AG09309 (cell line): ENCODE measurements around the gene DOK7.

ENCODE experiments used
- DNase-seq: peaks from one replicate; pipeline ENCODE4 v3.0.0-alpha.2; 2010; ENCODE audit warnings: low read depth
- H3K4me3 ChIP-seq: 2 replicates; pipeline ENCODE4 v1.5.1; 2011; ENCODE audit warnings: mild to moderate bottlenecking, low read depth, low read length, moderate library complexity; ENCODE audit not compliant: control insufficient read depth
- CTCF ChIP-seq: IDR thresholded peaks from 2 replicates; pipeline ENCODE4 v1.5.1; 2011; ENCODE audit warnings: mild to moderate bottlenecking, low read depth, low read length, inconsistent platforms; ENCODE audit not compliant: insufficient read depth, control insufficient read depth; ENCODE audit errors: missing control alignments

The DOK7 gene

DNA sequence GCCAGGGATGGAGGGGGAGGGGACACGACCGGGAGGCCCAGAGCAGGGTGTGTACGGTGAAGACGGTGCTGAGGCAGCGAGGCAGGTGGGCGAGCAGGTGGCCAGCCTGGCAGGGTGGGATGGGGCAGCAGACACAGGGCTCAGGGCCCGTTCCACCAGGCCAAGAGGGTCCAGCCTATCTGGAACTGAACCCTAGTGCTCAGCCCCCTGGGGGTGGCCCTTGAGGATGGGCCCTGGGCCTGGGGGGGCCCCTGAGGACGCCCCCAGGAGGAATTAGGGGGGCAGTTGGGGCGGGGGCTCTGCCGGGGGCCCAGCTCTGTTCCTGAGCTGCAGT lies 24.3 kb upstream of the DOK7 start:
- DNase-seq = no peak
- no peak for TF ChIP-seq CTCF
- H3K4me3 ChIP-seq = no peak overlapping the region

GRCh38 chr4:3439391-3439790 lies 23.7 kb upstream of the DOK7 start:
- no peak overlapping the region for H3K4me3 ChIP-seq
- TF ChIP-seq CTCF = no peak
- DNase-seq = no peak

- no peak for DNase-seq
- TF ChIP-seq CTCF = no peak
- H3K4me3 ChIP-seq = no peak overlapping the region
These were observed 23.1 kb upstream of the DOK7 start for GRCh38 chr4:3440011-3440410.

- no peak for DNase-seq
- no peak for TF ChIP-seq CTCF
These were observed 22.1 kb upstream of the DOK7 start for GRCh38 chr4:3440979-3441500.

DNA sequence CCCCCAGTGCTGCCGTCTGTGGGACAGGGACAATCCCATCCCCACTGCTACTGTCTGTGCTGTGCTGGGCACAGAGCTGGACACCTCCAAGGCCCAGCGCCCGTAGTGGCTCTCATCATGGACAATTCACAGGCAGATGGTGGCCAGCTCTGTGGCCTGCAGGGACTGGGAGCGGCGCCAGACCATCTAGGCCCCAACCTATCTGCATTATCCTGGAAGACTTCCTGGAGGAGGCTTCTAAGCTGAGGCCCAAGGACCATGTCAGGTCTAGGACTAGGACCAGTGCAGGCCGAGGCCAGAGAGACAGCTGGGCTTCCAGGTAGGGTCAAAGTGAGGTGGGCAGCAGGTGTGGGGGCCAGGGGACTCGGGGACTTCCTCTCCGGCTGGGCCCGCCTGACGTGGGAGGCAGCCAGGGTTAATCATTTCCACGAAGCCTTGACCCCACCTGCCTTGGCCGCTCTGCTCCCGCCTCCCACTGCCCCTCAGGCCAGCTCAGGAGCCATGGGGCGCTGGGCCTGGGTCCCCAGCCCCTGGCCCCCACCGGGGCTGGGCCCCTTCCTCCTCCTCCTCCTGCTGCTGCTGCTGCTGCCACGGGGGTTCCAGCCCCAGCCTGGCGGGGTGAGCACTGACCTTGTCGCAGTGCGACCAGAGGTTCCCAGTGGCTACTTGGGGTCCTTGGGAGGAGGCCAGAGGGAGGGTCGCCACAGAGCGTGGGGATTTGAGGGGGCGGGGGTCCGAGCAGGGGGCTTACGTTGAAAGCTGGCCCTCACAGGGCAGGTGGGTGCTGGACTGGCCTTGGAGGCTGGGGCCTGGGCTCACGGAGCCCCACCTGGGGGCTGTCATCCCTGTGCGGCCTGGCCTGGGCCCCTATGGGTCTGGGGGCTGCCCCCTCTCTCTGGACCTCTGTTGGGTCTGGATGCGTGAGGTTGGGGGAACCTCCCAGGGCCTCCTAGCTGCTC lies 21.3 kb upstream of the DOK7 start, which contains the start of gene HGFAC:
Gene HGFAC (plus strand): TSS at position 468 of the 959 bp plus-strand sequence. CDS start 34 bp downstream, at position 502.
- DNase-seq = no peak
- no peak for TF ChIP-seq CTCF
- H3K4me3 ChIP-seq = no peak within 1 kb of the TSS

More at GRCh38 chr4:3440979-3441500, 22.1 kb upstream of the DOK7 start:
- no peak overlapping the region for H3K4me3 ChIP-seq

DNA sequence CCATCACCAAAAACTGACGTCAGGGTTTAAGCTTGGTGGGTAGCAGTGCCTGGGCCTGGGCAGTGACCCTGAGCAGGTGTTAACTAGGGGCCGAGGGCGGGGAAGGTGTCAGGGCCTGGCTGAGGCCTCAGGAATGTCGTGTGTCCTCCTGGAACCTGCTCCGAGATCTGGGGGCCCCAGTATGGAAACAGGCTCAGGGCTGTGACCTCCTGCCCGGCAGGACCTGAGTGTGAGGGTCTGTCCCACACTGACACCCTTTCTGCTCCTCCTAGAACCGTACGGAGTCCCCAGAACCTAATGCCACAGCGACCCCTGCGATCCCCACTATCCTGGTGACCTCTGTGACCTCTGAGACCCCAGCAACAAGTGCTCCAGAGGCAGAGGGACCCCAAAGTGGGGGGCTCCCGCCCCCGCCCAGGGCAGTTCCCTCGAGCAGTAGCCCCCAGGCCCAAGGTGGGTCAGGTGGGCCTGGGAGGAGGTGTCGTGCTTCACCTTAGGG lies 20.6 kb upstream of the DOK7 start:
- no peak overlapping the region for H3K4me3 ChIP-seq
- DNase-seq = no peak
- TF ChIP-seq CTCF = no peak
